Psoas muscle (tissue), 8 donors: Measurements from ENCODE around the gene PPT2. TPM values are rescaled to one million over a fixed set of nuclear protein-coding genes. Genes with fewer than 3 reads are reported as not detected.
"Not testable (repeated sequence)": the region's sequence is repeated elsewhere in the genome, so short reads cannot be mapped to it uniquely, and the experiment has no call there.

Experiments
- ATAC-seq, 4 donors: fragments of 200-7000 bp; cut with Tn5 transposase; one replicate each; pipeline ENCODE4 v1.9.1; 2020; ENCODE audit warnings: moderate library complexity in 3 of 4, mild to moderate bottlenecking in 2 of 4
- DNase-seq, 2 donors: peaks; one replicate each; pipeline ENCODE4 v3.0.0-alpha.2; 2020
- H3K27ac ChIP-seq: fragments of 200-600 bp; one replicate; pipeline ENCODE4 v1.8.0; 2022
- H3K27me3 ChIP-seq, 3 donors: fragments of 200-600 bp in 1 of 3; one replicate each; pipeline versions ENCODE4 v1.6.1 to v1.8.0; 2013 to 2022; ENCODE audit warnings: low read length in 2 of 3, mild to moderate bottlenecking in 2 of 3, moderate library complexity in 1 of 3; ENCODE audit not compliant: insufficient read depth in 3 of 3
- H3K36me3 ChIP-seq, 2 donors: fragments of 200-600 bp in 1 of 2; one replicate each; pipeline versions ENCODE4 v1.6.1 to v1.8.0; 2013 to 2022; ENCODE audit warnings: low read depth in 1 of 2, mild to moderate bottlenecking in 1 of 2, moderate library complexity in 1 of 2; ENCODE audit not compliant: insufficient read depth in 1 of 2
- H3K4me1 ChIP-seq: fragments of 200-600 bp; one replicate; pipeline ENCODE4 v1.8.0; 2022
- H3K4me3 ChIP-seq: fragments of 200-600 bp; one replicate; pipeline ENCODE4 v1.8.0; 2022; ENCODE audit warnings: mild to moderate bottlenecking
- H3K9me3 ChIP-seq: fragments of 200-600 bp; one replicate; pipeline ENCODE4 v1.8.0; 2022
- WGBS, 3 donors: extraction: QIAGEN DNeasy Blood & Tissue Kit; methylation state at CpG; one replicate each; pipeline versions ENCODE4 v1.1.6 to v1.1.7; 2013; 5-methylcytosine and 5-hydroxymethylcytosine counted together
- intact Hi-C, 2 donors: fragments of 100-400 bp; cut with DNase I; formaldehyde crosslinking; loops; one replicate each; pipeline versions ENCODE4 v1.11.0 to v1.14.2; 2022
- polyA plus RNA-seq, 3 donors: library from polyadenylated mRNA; stranded (reverse); fragments of 200-250 nt; gene quantifications; one replicate each; pipeline ENCODE4 v1.2.3, GENCODE V29; 2013
- total RNA-seq, 4 donors: library from RNA; stranded (reverse); fragmentation: NEBNext Ultra II Directional in 2 of 4; extraction: Animal tissue kit (Norgen Biotek cat#: 25700) in 2 of 4; gene quantifications; one replicate each; pipeline versions ENCODE4 v1.2.1 to v1.2.4, GENCODE V29; 2021 to 2023
- TF ChIP-seq, protein P1 (sequence below): fragments of 200-600 bp; IDR thresholded peaks from one replicate; pipeline ENCODE4 v1.8.0; 2022; ENCODE audit warnings: antibody characterized with exemption
- donor health status: healthy with polysubstance abuse.
- donor health status: DM: no; HTN: no; CAD: no; lungs with moderate emphysema.
- donor health status: Bipolar disorder and iron deficiency.
- donor health status: healthy.
- donor health status: DM: yes; HTN: yes; CAD: no.
- donor health status: DM: no; HTN: no; CAD: no.
- donor health status: DM: no; HTN: no; CAD: no.
- donor health status: DM: yes; HTN: yes; CAD: no.

PPT2 gene
- total and polyA plus RNA-seq, 7 donors: 11.3 to 28.3 (median 14.8) TPM

DNA sequence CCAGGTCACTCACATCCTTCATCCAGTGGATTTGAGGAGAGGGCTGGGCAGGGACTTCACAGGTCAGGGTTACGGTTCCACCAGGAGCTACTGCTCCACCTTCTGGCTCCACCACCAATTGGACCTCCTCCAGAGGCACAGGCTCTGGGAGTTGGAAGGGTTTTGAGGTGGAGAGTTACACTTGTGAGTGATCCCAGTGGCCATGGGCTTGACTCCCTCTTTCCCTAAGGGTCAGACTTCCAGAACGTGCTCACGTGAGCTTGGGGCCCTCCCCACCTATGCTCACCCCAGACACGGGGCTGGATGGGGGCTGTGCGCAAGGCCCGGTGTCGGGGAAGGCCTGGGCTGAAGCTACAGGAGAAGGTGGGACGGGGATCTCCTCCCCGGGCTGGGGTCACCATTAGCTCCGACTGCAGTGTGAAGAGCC, 28.6 kb downstream of the PPT2 start:
- no peak for ATAC-seq
- WGBS, 3 donors: 54 to 70% (median 61%) methylated on average over 10 of the region's 10 CpGs
- no peak for DNase-seq
- H3K4me1 ChIP-seq: peaks cover 26% of the 10 kb centered on the region
- intact Hi-C loops: no loop called here
- H3K9me3 ChIP-seq: no peaks in the 10 kb centered on the region
- H3K27me3 ChIP-seq: no peaks in the 10 kb centered on the region
- peaks cover 0 to 54% of the 10 kb centered on the region in 2 donors for H3K36me3 ChIP-seq
- H3K4me3 ChIP-seq: no peak overlapping the region
- H3K27ac ChIP-seq: peak overlapping the region; percentile 55
- TF ChIP-seq, protein P1, sequence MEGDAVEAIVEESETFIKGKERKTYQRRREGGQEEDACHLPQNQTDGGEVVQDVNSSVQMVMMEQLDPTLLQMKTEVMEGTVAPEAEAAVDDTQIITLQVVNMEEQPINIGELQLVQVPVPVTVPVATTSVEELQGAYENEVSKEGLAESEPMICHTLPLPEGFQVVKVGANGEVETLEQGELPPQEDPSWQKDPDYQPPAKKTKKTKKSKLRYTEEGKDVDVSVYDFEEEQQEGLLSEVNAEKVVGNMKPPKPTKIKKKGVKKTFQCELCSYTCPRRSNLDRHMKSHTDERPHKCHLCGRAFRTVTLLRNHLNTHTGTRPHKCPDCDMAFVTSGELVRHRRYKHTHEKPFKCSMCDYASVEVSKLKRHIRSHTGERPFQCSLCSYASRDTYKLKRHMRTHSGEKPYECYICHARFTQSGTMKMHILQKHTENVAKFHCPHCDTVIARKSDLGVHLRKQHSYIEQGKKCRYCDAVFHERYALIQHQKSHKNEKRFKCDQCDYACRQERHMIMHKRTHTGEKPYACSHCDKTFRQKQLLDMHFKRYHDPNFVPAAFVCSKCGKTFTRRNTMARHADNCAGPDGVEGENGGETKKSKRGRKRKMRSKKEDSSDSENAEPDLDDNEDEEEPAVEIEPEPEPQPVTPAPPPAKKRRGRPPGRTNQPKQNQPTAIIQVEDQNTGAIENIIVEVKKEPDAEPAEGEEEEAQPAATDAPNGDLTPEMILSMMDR: no peak

DNA sequence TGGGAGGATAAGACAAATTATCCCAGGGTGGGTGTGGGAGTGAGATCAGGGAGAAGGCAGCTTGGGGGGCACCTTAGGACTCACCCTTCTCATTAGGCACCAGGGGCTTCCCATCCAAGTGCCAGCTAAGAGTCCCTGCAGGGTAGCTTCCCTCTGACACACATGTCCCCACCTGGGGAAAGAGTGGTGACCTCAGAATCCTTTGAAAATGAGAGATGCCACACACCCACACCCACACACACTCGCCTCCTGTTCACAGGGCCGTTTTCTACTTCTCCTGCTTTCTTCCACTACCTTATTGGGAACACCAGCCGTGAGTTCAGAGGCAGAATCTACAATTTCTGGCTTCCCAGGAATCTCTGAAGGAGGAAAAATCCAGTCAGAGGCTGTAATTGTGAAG, 29.1 kb downstream of the PPT2 start:
- WGBS, 3 donors: 77 to 79% (median 78%) methylated on average over 3 of the region's 3 CpGs
- H3K36me3 ChIP-seq: peaks cover 0 to 59% of the 10 kb centered on the region in 2 donors

DNA sequence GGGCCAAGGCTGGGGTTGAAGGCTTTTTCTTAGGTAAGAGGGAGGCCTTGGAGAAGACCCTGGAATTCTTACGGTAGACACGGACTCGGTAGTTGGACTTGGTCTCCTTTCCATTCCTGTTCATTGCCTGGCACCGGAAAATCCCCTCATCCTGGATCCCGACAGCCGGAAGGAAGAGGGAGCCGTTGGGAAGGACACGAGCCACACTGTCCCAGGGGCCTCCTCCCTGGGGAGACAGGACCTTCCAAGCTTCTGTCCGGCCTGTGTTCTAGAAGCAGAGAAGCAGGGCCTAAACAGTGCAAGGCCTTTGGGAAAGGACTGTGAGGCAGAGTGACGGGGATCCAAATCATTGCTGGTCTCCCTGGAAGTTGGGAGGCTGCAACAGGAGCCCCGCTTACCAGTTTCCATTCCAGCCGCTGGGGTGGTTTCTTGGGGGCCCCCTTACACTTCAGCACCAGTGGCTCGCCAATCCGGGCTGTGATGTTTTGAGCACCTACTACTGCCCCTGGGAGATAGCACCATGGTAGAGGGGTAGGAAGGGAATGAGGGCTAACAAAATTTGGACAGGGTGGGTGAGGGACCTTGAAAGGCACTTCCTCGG, 29.6 kb downstream of the PPT2 start:
- Histone ChIP-seq H3K4me3 (no peak overlapping the region), H3K27ac (peak overlapping the region; percentile 55), H3K9me3 (no peaks in the 10 kb centered on the region), H3K27me3 (no peaks in the 10 kb centered on the region), H3K36me3 (peaks cover 0 to 59% of the 10 kb centered on the region in 2 donors), H3K4me1 (peaks cover 29% of the 10 kb centered on the region)
- 64 to 70% (median 67%) methylated on average over 15 of the region's 15 CpGs for WGBS, 3 donors
- intact Hi-C loops: no loop called here
- TF ChIP-seq, protein P1: no peak
- ATAC-seq: no peak
- DNase-seq: no peak

More for the DNA sequence above, 29.1 kb downstream of the PPT2 start:
- Histone ChIP-seq H3K27me3 (no peaks in the 10 kb centered on the region), H3K4me1 (peaks cover 26% of the 10 kb centered on the region), H3K9me3 (no peaks in the 10 kb centered on the region), H3K27ac (peak overlapping the region; percentile 55), H3K4me3 (no peak overlapping the region)
- ATAC-seq: no peak
- intact Hi-C loops: no loop called here
- DNase-seq: no peak
- TF ChIP-seq, protein P1: no peak

DNA sequence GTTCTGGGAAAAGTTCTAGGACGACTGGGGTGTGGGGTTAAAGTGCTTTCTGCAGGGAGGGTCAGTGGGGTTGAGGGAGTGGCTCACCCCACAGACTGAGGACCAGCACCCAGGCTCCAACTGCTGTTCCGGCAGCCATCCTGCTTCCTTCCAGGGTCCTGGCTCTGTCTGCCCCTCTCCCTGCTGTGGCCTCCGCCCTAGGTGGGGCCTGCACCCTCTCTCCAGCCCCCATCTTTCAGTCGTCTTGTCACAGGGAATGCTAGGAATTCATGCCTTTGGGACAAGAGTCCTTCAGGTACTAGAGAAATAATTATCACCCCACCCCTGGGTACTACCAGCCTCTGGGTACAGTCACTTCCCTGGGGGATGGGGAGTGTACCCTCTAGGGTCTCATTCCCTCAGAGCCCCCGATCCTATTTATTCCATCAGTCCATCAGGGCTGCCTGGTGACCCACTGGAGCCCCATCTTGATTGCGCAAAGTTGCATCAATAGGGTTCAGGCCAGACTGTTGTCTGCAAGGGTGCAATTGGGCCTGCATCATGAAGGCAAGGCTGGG, 30.2 kb downstream of the PPT2 start, which contains the start of gene AGER:
AGER (minus strand) TSS at position 170 of the 557 bp plus-strand sequence; CDS start at position 139, 31 bp downstream.
- 64 to 74% (median 68%) methylated on average over 6 of the region's 6 CpGs for WGBS, 3 donors

DNA sequence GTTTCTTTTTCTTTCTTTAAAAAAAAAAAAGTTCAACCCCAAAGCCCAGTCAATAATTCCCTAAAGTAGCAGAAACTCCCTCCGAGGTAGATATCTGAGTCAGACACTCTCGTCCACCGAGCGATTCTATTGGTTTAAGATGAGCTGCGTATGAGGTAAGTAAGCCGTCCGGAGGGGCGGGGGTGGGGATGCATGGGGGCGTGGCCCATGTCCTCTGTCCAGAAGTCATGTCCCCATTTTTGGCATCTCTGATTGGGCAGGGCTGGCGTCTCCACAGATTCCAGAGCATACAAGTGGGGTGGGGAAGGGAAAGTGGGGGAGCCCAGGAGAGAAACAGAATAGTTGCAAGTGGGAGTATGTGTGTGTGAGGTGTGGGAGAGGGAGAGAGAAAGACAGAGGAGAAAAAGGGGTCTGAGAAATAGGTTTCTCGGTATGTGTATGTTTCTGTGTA, 31.8 kb downstream of the PPT2 start:
- 6 to 15% (median 11%) methylated on average over 11 of the region's 11 CpGs for WGBS, 3 donors
- intact Hi-C loops, H3K9me3 ChIP-seq, H3K27me3 ChIP-seq: not testable (repeated sequence)
- Histone ChIP-seq H3K4me3 (peak overlapping the region; percentile 7), H3K36me3 (peaks cover 0 to 46% of the 10 kb centered on the region in 2 donors), H3K27ac (peak overlapping the region; percentile 76), H3K4me1 (peaks cover 22% of the 10 kb centered on the region)
- ATAC-seq (peak; percentile 74 to 85 (median 80)), DNase-seq (peak; percentile 88 to 92)

More for the DNA sequence above, 30.2 kb downstream of the PPT2 start, which contains the start of gene AGER:
- ATAC-seq: no peak
- H3K4me3 ChIP-seq: peak within 1 kb of the TSS; percentile 22
- peak within 1 kb of the TSS; percentile 76 for H3K27ac ChIP-seq
- TF ChIP-seq, protein P1: no peak
- no peaks in the 10 kb centered on the region for H3K27me3 ChIP-seq
- intact Hi-C loops: no loop called here
- peaks cover 26% of the 10 kb centered on the region for H3K4me1 ChIP-seq
- no peaks in the 10 kb centered on the region for H3K9me3 ChIP-seq
- no peak for DNase-seq
- H3K36me3 ChIP-seq: peaks cover 0 to 59% of the 10 kb centered on the region in 2 donors

DNA sequence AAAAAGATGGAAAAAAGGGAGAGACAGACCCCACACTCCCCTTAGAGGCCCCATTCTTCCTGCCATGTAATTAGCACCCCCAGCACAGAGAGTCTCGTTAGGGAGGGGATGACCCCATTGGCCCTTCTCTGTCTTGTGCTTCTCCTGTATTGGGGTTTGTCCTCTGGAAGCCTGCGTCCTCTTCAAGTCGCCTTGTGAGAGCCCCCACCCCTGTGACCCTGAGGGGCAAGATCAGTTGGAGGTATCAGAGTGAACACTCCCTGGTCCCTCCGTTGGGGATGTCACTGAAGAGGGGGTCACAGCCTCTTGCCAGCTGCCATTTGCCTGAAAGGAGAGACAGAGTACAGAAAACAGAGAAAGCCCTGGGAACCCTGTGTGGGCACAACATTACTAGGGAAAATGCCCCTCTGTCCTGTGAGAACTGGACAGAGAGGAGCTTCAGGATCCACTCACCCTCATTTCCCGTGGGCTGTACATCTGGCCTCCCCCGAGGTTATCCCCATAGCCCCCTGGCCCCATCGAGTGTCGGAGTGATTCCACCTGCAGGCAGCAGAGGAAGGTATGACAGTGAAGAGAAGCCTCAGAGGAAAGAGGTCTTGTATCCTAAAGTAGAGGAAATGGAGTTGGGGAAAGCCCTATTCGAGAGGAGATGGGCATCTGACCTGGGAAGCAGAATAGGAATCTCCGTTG, 32.4 kb downstream of the PPT2 start:
- H3K4me3 ChIP-seq: peak overlapping the region; percentile 7
- H3K9me3 ChIP-seq, H3K27me3 ChIP-seq, ATAC-seq, DNase-seq, intact Hi-C loops: not testable (repeated sequence)
- peaks cover 25% of the 10 kb centered on the region for H3K4me1 ChIP-seq
- peaks cover 0 to 40% of the 10 kb centered on the region in 2 donors for H3K36me3 ChIP-seq
- H3K27ac ChIP-seq: peak overlapping the region; percentile 76
- WGBS, 3 donors: 54 to 66% (median 60%) methylated on average over 10 of the region's 10 CpGs
